Measurements from ENCODE around the gene ZSWIM7. TPM values are rescaled to one million over a fixed set of nuclear protein-coding genes. Genes with fewer than 3 reads are reported as not detected.

Gene ZSWIM7
- total and polyA plus RNA-seq, 3 donors from 2014 or later, result 17.0 to 36.2 (median 20.1) TPM

DNA sequence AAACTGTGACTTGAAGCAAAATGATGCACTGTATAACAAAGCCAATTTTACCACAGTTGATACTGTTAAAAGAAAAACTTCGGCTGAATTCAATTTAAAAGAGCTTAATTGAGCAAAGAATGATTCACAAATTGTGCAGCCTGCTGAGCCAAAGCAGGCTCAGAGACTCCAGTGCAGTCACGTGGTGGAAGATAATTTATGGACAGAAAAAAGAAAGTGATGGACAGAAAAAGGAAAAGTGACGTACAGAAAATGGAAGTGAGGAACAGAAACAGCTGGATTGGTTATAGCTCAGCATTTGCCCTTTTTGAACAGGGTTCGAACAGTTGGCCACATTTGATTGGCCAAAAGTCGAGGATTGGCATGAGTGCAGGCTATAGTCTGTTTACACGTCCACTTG, 25.7 kb downstream of the ZSWIM7 start:
- WGBS, 2 donors, result 87 to 88% methylated on average over 6 of the region's 6 CpGs
- Histone ChIP-seq H3K36me3 (ENCODE audit: low read depth, missing control alignments) (no peaks in the 10 kb centered on the region), H3K9me3 (no peaks in the 10 kb centered on the region), H3K4me3 (no peak overlapping the region), H3K4me1 (no peaks in the 10 kb centered on the region), H3K27me3 (no peaks in the 10 kb centered on the region), H3K27ac (no peak overlapping the region)
- no peak for TF ChIP-seq POLR2A (IDR thresholded peaks at IDR 0.05)
- TF ChIP-seq, protein P1, sequence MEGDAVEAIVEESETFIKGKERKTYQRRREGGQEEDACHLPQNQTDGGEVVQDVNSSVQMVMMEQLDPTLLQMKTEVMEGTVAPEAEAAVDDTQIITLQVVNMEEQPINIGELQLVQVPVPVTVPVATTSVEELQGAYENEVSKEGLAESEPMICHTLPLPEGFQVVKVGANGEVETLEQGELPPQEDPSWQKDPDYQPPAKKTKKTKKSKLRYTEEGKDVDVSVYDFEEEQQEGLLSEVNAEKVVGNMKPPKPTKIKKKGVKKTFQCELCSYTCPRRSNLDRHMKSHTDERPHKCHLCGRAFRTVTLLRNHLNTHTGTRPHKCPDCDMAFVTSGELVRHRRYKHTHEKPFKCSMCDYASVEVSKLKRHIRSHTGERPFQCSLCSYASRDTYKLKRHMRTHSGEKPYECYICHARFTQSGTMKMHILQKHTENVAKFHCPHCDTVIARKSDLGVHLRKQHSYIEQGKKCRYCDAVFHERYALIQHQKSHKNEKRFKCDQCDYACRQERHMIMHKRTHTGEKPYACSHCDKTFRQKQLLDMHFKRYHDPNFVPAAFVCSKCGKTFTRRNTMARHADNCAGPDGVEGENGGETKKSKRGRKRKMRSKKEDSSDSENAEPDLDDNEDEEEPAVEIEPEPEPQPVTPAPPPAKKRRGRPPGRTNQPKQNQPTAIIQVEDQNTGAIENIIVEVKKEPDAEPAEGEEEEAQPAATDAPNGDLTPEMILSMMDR (IDR thresholded peaks at IDR 0.05), result no peak
- intact Hi-C loops (cut with DNase I; ENCODE audit: low total_unique reads), result no loop called here
- no peak for DNase-seq

DNA sequence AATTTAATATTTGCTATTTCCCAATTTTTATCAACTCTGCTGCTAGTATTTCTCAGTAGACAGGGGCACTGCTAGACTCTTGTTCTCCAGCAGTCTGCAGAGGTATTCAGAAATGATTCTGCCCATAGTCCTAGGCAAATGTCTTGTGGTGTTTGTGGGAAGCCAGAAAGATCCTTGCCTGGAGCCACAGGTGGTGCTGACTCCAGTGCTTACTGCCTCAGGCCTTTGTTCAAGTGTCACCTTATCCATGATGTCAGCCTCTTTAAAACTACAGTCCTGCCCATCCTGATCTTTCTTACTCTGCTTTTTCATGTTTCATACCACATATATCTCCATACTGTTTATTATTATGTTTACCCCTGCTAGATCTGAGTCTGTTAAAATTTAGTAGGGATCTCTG, 26.5 kb downstream of the ZSWIM7 start:
- H3K27me3 ChIP-seq, result no peaks in the 10 kb centered on the region
- H3K27ac ChIP-seq, result no peak overlapping the region
- no peaks in the 10 kb centered on the region for H3K36me3 ChIP-seq (ENCODE audit: low read depth, missing control alignments)
- intact Hi-C loops (cut with DNase I; ENCODE audit: low total_unique reads), result no loop called here
- no peak for TF ChIP-seq POLR2A (IDR thresholded peaks at IDR 0.05)
- TF ChIP-seq, protein P1 (IDR thresholded peaks at IDR 0.05), result no peak
- no peak for DNase-seq
- H3K9me3 ChIP-seq, result no peaks in the 10 kb centered on the region
- H3K4me3 ChIP-seq, result no peak overlapping the region
- no peaks in the 10 kb centered on the region for H3K4me1 ChIP-seq

DNA sequence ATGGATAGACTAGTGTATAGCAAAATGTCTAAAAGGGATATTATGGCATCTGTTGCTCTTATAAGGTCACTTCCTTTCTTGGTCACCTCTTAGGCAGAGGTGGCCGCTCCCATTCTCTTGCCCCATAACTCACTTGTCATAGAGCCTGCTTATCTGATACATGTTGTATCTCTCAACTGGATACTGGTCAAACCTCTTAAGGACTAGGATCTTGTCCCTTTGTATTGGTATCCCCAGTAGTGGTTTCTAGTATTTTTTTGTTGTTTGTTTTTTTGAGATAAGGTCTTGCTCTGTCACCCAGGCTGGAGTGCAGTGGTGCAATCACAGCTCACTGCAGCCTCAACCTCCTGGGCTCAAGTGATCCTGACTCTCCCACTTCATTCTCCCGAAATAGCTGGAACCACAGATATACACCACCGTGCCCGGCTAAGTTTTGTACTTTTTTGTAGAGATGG, 27.0 kb downstream of the ZSWIM7 start:
- Histone ChIP-seq H3K4me3 (no peak overlapping the region), H3K36me3 (ENCODE audit: low read depth, missing control alignments) (no peaks in the 10 kb centered on the region), H3K27ac (no peak overlapping the region), H3K27me3 (no peaks in the 10 kb centered on the region), H3K4me1 (no peaks in the 10 kb centered on the region), H3K9me3 (no peaks in the 10 kb centered on the region)
- no peak for DNase-seq
- TF ChIP-seq POLR2A (IDR thresholded peaks at IDR 0.05), result no peak
- TF ChIP-seq, protein P1 (IDR thresholded peaks at IDR 0.05), result no peak
- intact Hi-C loops (cut with DNase I; ENCODE audit: low total_unique reads), result no loop called here
- WGBS, 2 donors, result 96 to 98% methylated on average over 4 of the region's 4 CpGs

DNA sequence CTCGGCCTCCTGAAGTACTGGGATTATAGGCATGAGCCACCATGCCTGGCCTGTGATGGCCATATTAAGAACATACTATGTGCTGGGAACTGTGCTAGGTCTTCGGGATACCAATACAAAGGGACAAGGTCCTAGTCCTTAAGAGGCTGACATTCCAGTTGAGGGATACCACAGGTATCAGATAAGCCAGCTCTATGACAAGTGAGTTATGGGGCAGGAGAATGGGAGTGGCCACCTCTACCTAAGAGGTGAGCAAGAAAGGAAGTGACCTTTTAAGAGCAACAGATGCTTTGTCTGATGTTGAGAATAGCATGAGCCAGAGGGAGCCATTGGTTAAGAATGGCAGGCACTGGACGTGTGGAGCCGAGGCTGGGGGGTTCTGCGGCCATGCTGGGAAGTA, 27.6 kb downstream of the ZSWIM7 start:
- Histone ChIP-seq H3K4me3 (no peak overlapping the region), H3K9me3 (no peaks in the 10 kb centered on the region), H3K27ac (no peak overlapping the region), H3K27me3 (no peaks in the 10 kb centered on the region), H3K4me1 (no peaks in the 10 kb centered on the region), H3K36me3 (ENCODE audit: low read depth, missing control alignments) (no peaks in the 10 kb centered on the region)
- TF ChIP-seq, protein P1 (IDR thresholded peaks at IDR 0.05), result no peak
- no peak for TF ChIP-seq POLR2A (IDR thresholded peaks at IDR 0.05)
- WGBS, 2 donors, result 94 to 96% methylated on average over 4 to 5 of the region's 5 CpGs
- no peak for DNase-seq
- intact Hi-C loops (cut with DNase I; ENCODE audit: low total_unique reads), result no loop called here

DNA sequence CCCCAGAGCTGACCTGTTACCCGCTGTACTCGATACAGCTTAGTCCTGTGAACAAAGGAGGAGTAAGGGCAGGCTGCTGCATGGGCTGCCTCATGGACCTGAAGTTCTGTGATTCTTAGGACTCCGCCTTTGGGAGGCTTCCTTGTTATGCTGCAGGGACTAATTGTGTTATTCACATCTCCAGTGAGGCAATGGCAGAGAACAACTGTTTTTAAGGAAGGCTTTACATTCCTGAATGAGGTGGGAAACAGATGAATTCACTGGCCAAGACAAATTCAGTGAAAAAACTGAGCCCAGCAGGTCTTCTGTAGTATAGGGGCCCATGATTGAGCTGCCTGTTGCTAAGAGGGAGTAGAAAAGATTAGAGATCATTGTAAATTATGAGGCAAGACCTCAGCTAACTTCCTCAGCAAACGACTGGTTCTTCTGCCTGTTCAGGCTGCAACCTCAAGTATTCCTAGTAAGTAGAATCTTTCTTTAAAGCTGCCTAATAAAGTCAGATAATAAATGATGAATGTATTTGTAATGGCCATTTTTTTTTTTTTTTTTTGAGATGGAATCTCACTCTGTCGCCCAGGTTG, 28.3 kb downstream of the ZSWIM7 start:
- no peaks in the 10 kb centered on the region for H3K36me3 ChIP-seq (ENCODE audit: low read depth, missing control alignments)
- no peak overlapping the region for H3K4me3 ChIP-seq
- no peak for TF ChIP-seq POLR2A (IDR thresholded peaks at IDR 0.05)
- TF ChIP-seq, protein P1 (IDR thresholded peaks at IDR 0.05), result no peak
- intact Hi-C loops (cut with DNase I; ENCODE audit: low total_unique reads), result no loop called here
- H3K4me1 ChIP-seq, result no peaks in the 10 kb centered on the region
- H3K27ac ChIP-seq, result no peak overlapping the region
- H3K27me3 ChIP-seq, result no peaks in the 10 kb centered on the region
- DNase-seq, result no peak
- 77 to 81% methylated on average over 5 of the region's 5 CpGs for WGBS, 2 donors
- no peaks in the 10 kb centered on the region for H3K9me3 ChIP-seq

All from testis (tissue), 3 donors.